Stomach (tissue), 9 donors: ENCODE results near the gene RPL29. TPM values are rescaled to one million over a fixed set of nuclear protein-coding genes. Genes with fewer than 3 reads are reported as not detected.

ENCODE experiments used
- DNase-seq, 2 donors: peaks; one replicate each; pipeline versions ENCODE4 v3.0.0 to v3.0.0-alpha.2; 2013 to 2019
- H3K27ac ChIP-seq, 5 donors: fragments of 200-600 bp in 4 of 5; sonication (generic) in 4 of 5; one replicate each; pipeline ENCODE4 v1.5.1; 2013 to 2019; ENCODE audit warnings: mild to moderate bottlenecking in 1 of 5, moderate library complexity in 1 of 5
- H3K27me3 ChIP-seq, 3 donors: fragments of 200-600 bp; sonication (generic); one replicate each; pipeline ENCODE4 v1.5.1; 2017 to 2019; ENCODE audit warnings: mixed run types in 1 of 3
- H3K36me3 ChIP-seq, 4 donors: fragments of 200-600 bp; sonication (generic); 1 replicate in 3 of 4; 2 replicates in 1 of 4; pipeline ENCODE4 v1.5.1; 2016 to 2019
- H3K4me1 ChIP-seq, 4 donors: fragments of 200-600 bp; sonication (generic); one replicate each; pipeline ENCODE4 v1.5.1; 2016 to 2019
- H3K4me3 ChIP-seq, 4 donors: fragments of 200-600 bp; sonication (generic) in 3 of 4; one replicate each; pipeline ENCODE4 v1.5.1; 2016 to 2019; ENCODE audit warnings: mild to moderate bottlenecking in 1 of 4
- H3K9me3 ChIP-seq, 4 donors: fragments of 200-600 bp; sonication (generic); one replicate each; pipeline ENCODE4 v1.5.1; 2016 to 2019
- EP300 ChIP-seq: sonication (generic); formaldehyde crosslinking; IDR thresholded peaks from one replicate; pipeline ENCODE4 v1.6.1; 2017; ENCODE audit warnings: antibody characterized with exemption
- POLR2A ChIP-seq, 4 donors: fragments of 450-650 bp; IDR thresholded peaks; one replicate each; pipeline ENCODE4 v1.6.1; 2016; ENCODE audit warnings: antibody characterized with exemption in 4 of 4, control low read depth in 2 of 4, mild to moderate bottlenecking in 1 of 4, moderate library complexity in 1 of 4
- POLR2AphosphoS5 ChIP-seq, 3 donors: sonication (generic); formaldehyde crosslinking; IDR thresholded peaks; one replicate each; pipeline ENCODE4 v1.6.1; 2016; ENCODE audit warnings: antibody characterized with exemption in 3 of 3
- WGBS, 5 donors: extraction: QIAGEN DNeasy Blood & Tissue Kit in 3 of 5; methylation state at CpG; one replicate each; pipeline versions ENCODE4 v1.1.5 to v1.1.7; 2013 to 2018; 5-methylcytosine and 5-hydroxymethylcytosine counted together
- intact Hi-C: fragments of 100-400 bp; cut with DNase I; formaldehyde crosslinking; loops from one replicate; pipeline ENCODE4 v1.15.1; 2023; ENCODE audit warnings: low total_unique reads
- polyA plus RNA-seq, 3 donors: library from polyadenylated mRNA; stranded (reverse); fragments of 200-250 nt; gene quantifications; one replicate each; pipeline ENCODE4 v1.2.3, GENCODE V29; 2013
- total RNA-seq, 5 donors: library from RNA; depleted of rRNA; stranded (reverse); fragments of >200 nt; gene quantifications; one replicate each; pipeline versions ENCODE4 v1.1.0 to v1.2.3, GENCODE V29; 2014 to 2016
- TF ChIP-seq, protein P1 (sequence below), 7 experiments: fragments of 450-650 bp in 4 of 7; fragments of 200-600 bp in 3 of 7; sonication (generic) in 3 of 7; IDR thresholded peaks; one replicate each; pipeline ENCODE4 v1.5.1; 2016 to 2019; ENCODE audit warnings: antibody characterized with exemption in 7 of 7, control low read depth in 2 of 7, mild to moderate bottlenecking in 1 of 7
- donor health status: healthy with polysubstance abuse.
- donor health status: Bipolar disorder and iron deficiency.
- donor health status: healthy.

The RPL29 gene
- total and polyA plus RNA-seq, 8 donors = 144 to 3,071 (median 1,266) TPM

DNA sequence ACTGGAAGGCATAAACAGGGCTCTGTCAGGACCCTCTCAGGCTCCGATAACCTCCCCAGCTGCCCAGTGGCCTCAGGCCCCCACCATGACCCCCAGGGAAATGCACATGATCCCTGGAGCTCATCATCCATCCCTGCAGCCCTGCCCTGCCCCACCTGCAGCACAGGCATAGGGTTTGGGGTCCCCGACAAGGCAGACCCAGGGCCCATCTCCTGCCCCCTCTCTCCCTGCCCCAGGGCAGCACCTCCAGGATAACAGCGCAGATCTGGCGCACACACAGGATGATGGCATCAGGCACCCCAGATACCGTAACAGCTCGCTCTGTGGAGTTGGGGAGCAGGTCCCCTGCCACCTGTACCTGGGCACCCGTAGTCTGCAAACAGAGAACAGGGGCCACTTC, 36.0 kb downstream of the RPL29 start:
- intact Hi-C loops = no loop called here

DNA sequence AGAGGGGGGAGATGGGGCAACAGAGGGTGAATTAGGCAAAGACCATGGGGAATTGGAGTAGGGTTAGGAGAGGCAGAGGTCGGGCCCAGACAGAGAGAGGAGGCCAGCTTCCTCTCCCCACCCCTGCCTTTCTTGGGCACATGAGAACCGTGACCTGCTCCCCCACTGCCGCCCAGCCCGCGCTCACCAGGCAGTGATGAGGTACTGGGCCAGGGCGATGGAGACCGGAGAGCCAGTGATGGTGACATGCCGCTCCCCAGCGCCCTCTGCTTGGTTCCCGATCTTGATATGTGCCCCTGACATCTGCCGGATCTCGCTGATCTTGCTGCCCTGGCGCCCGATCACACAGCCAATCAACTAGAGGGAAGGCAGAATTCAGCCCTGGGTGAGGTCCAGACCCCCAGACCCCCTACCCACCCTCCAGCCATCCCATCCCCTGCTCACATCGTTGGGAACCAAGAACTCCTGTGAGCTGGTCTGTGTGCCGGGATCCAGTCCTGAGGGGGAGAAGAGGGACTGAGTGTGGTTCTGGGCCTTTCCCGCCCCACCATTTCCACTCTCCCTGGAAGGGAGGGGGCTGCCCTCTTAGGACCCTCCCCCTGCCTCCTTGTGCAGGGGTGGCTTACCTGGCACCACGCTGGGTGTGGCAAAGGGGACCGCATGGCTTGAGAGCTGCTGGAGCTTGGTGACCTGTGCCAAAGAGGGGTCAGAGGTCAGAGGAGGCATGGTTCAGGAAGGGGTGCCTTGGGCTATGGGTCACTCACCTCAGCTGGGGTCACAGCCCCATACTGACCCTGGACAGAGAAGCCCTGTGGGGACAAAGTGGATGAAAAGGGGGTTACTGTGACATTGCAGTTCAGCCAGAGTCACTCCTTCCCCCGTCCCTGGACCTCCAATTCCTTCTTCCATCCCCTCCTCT, 36.8 kb downstream of the RPL29 start:
- no peak overlapping the region for H3K4me3 ChIP-seq
- TF ChIP-seq EP300 (no peak), POLR2A (IDR thresholded peaks at IDR 0.05) (no peak), POLR2AphosphoS5 (IDR thresholded peaks at IDR 0.05) (no peak)
- TF ChIP-seq, protein P1, sequence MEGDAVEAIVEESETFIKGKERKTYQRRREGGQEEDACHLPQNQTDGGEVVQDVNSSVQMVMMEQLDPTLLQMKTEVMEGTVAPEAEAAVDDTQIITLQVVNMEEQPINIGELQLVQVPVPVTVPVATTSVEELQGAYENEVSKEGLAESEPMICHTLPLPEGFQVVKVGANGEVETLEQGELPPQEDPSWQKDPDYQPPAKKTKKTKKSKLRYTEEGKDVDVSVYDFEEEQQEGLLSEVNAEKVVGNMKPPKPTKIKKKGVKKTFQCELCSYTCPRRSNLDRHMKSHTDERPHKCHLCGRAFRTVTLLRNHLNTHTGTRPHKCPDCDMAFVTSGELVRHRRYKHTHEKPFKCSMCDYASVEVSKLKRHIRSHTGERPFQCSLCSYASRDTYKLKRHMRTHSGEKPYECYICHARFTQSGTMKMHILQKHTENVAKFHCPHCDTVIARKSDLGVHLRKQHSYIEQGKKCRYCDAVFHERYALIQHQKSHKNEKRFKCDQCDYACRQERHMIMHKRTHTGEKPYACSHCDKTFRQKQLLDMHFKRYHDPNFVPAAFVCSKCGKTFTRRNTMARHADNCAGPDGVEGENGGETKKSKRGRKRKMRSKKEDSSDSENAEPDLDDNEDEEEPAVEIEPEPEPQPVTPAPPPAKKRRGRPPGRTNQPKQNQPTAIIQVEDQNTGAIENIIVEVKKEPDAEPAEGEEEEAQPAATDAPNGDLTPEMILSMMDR (IDR thresholded peaks at IDR 0.05) = no peak
- H3K36me3 ChIP-seq = peaks cover 0 to 41% (median 35%) of the 10 kb centered on the region in 4 donors
- intact Hi-C loops = no loop called here
- H3K9me3 ChIP-seq = no peaks in the 10 kb centered on the region
- H3K27me3 ChIP-seq = peaks cover 0 to 20% (median 0%) of the 10 kb centered on the region in 3 donors
- 91 to 95% (median 93%) methylated on average over 18 to 20 of the region's 20 CpGs for WGBS, 5 donors
- H3K27ac ChIP-seq = no peak overlapping the region
- DNase-seq = no peak
- H3K4me1 ChIP-seq = peaks cover 16 to 45% (median 28%) of the 10 kb centered on the region in 4 donors

More for the DNA sequence above, 36.0 kb downstream of the RPL29 start:
- Histone ChIP-seq H3K4me3 (no peak overlapping the region), H3K36me3 (peaks cover 0 to 41% (median 35%) of the 10 kb centered on the region in 4 donors), H3K9me3 (no peaks in the 10 kb centered on the region), H3K4me1 (peaks cover 16 to 53% (median 34%) of the 10 kb centered on the region in 4 donors), H3K27ac (no peak overlapping the region), H3K27me3 (peaks cover 0 to 20% (median 0%) of the 10 kb centered on the region in 3 donors)
- no peak for DNase-seq
- 96 to 98% (median 97%) methylated on average over 7 of the region's 7 CpGs for WGBS, 5 donors
- TF ChIP-seq POLR2AphosphoS5 (IDR thresholded peaks at IDR 0.05) = no peak
- TF ChIP-seq, protein P1 (IDR thresholded peaks at IDR 0.05) = no peak
- TF ChIP-seq EP300 = no peak
- TF ChIP-seq POLR2A (IDR thresholded peaks at IDR 0.05) = no peak

DNA sequence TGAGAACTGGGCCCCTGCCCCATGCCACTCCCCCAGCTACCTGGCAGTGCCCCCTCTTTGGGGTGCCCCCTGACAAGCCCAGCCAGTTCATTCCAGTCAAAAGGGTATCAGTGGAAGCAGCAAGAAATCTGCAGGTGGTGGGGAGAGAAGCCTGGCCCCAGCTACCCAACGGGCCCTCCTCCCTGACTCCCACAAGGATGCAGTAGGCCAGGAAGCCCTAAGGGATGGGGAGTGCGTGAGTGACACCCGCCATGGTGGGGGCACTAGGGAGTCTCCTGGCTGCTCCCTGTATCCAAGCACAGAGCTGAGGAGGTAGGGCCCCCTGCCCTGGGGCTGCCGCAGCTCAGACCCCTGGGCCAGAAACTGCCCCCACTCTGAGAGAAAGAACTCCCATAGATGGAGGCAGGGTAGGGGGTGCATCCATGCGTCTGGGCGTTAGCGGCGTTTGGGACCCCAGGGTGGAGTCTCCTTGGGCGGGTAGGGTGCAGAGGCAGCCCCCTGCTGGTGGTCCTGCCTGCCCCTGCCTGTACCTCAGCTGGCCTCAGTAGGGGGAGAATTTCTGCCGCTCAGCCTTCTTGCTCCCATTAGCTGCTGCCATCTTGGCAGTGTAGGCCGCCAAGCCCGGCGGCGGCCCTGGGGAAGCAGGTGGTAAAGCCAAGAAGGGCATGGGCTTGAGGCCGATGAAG, 38.0 kb downstream of the RPL29 start:
- TF ChIP-seq, protein P1 (IDR thresholded peaks at IDR 0.05) = no peak
- TF ChIP-seq POLR2AphosphoS5 (IDR thresholded peaks at IDR 0.05) (no peak), EP300 (no peak), POLR2A (IDR thresholded peaks at IDR 0.05) (no peak)
- no peak for DNase-seq
- WGBS, 5 donors = 91 to 99% (median 96%) methylated on average over 12 to 15 of the region's 15 CpGs
- Histone ChIP-seq H3K27ac (no peak overlapping the region), H3K27me3 (peaks cover 0 to 20% (median 0%) of the 10 kb centered on the region in 3 donors), H3K9me3 (no peaks in the 10 kb centered on the region), H3K36me3 (peaks cover 0 to 41% (median 35%) of the 10 kb centered on the region in 4 donors), H3K4me1 (peaks cover 16 to 33% (median 22%) of the 10 kb centered on the region in 4 donors), H3K4me3 (no peak overlapping the region)
- intact Hi-C loops = no loop called here
